ENCODE data around the gene OAS1.
"Not testable (repeated sequence)": the region's sequence is repeated elsewhere in the genome, so short reads cannot be mapped to it uniquely, and the experiment has no call there.

Gene OAS1

GRCh38 chr12:112937741-112938719, 31.3 kb downstream of the OAS1 start, which contains the start of gene OAS3:
OAS3 (plus strand) TSS chr12:112938474; CDS start chr12:112938531, 57 bp downstream.
- peak; percentile 49 to 84 for DNase-seq

- DNase-seq, result no peak
Observed at GRCh38 chr12:112938751-112939150, 32.0 kb downstream of the OAS1 start.

- DNase-seq, result peak in 1 of 2 donors; percentile 25
Observed at GRCh38 chr12:112939761-112940381, 33.1 kb downstream of the OAS1 start.

- DNase-seq, result no peak
Observed at GRCh38 chr12:112941528-112942335, 35.0 kb downstream of the OAS1 start.

- no peak for DNase-seq
Observed at GRCh38 chr12:112942572-112942971, 35.8 kb downstream of the OAS1 start.

GRCh38 chr12:112944024-112944690, 37.4 kb downstream of the OAS1 start:
- no peak for DNase-seq

- DNase-seq, result no peak
Observed at GRCh38 chr12:112945515-112945914, 38.8 kb downstream of the OAS1 start.

GRCh38 chr12:112946236-112947000, 39.7 kb downstream of the OAS1 start:
- no peak for DNase-seq

GRCh38 chr12:112947314-112947713, 40.6 kb downstream of the OAS1 start:
- no peak for DNase-seq

- DNase-seq, result no peak
Observed at GRCh38 chr12:112947761-112948160, 41.0 kb downstream of the OAS1 start.

- DNase-seq, result no peak
Observed at GRCh38 chr12:112948806-112949205, 42.0 kb downstream of the OAS1 start.

GRCh38 chr12:112950701-112951100, 43.9 kb downstream of the OAS1 start:
- no peak for DNase-seq

GRCh38 chr12:112957125-112957524, 50.4 kb downstream of the OAS1 start:
- not testable (repeated sequence) for DNase-seq

- no peak for DNase-seq
Observed at GRCh38 chr12:112961074-112961473, 54.3 kb downstream of the OAS1 start.

GRCh38 chr12:112961536-112961935, 54.8 kb downstream of the OAS1 start:
- no peak for DNase-seq

- DNase-seq, result no peak
Observed at GRCh38 chr12:112962561-112962960, 55.8 kb downstream of the OAS1 start.

- DNase-seq, result no peak
Observed at GRCh38 chr12:112963227-112963861, 56.6 kb downstream of the OAS1 start.

GRCh38 chr12:112964067-112964670, 57.4 kb downstream of the OAS1 start:
- no peak for DNase-seq

GRCh38 chr12:112964915-112965314, 58.2 kb downstream of the OAS1 start:
- no peak for DNase-seq

GRCh38 chr12:112965643-112966042, 58.9 kb downstream of the OAS1 start:
- DNase-seq, result no peak

- DNase-seq, result no peak
Observed at GRCh38 chr12:112967306-112967705, 60.5 kb downstream of the OAS1 start.

All from bone marrow (tissue), 2 donors.